Effector CD4-positive, alpha-beta T cell (primary cell): Measurements from ENCODE around the gene QRSL1.
"Not testable (repeated sequence)": the region's sequence is repeated elsewhere in the genome, so short reads cannot be mapped to it uniquely, and the experiment has no call there.

ENCODE experiments used
- DNase-seq: peaks from one replicate; pipeline ENCODE4 v3.0.0-alpha.2; 2020
- total RNA-seq: gene quantifications from one replicate; lab custom pipeline; 2026; lab: John Stamatoyannopoulos, UW

The QRSL1 gene
- total RNA-seq, result 14.1 reads per million, percentile 39 among the genes with 10 or more reads in this experiment

- peak; percentile 83 for DNase-seq
Observed at GRCh38 chr6:106629103-106629858, at the start of gene QRSL1, which contains the start of gene RTN4IP1. QRSL1 (plus strand) TSS chr6:106629578; CDS start chr6:106629682, 104 bp downstream. RTN4IP1 (minus strand) TSS chr6:106629498; CDS start chr6:106629021, 477 bp downstream.

GRCh38 chr6:106581468-106581867, 47.9 kb upstream of the QRSL1 start:
- no peak for DNase-seq

- no peak for DNase-seq
Observed at GRCh38 chr6:106586815-106587415, 42.5 kb upstream of the QRSL1 start.

DNA sequence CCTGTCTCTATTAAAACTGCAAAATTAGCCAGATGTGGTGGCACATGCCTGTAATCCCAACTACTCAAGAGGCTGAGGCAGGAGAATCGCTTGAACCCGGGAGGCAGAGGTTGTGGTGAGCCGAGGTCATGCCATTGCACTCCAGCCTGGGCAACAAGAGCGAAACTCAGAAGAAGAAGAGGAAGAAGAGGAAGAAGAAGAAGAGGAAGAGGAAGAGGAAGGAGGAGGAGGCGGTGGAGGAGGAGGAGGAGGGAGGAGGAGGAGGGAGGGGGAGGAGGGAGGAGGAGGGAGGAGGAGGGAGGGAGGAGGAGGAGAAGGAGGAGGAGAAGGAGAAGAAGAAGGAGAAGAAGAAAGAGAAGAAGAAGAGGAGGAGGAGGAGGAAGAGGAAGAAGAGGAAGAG, 40.4 kb upstream of the QRSL1 start:
- not testable (repeated sequence) for DNase-seq

GRCh38 chr6:106591111-106591825, 38.1 kb upstream of the QRSL1 start:
- no peak for DNase-seq

DNA sequence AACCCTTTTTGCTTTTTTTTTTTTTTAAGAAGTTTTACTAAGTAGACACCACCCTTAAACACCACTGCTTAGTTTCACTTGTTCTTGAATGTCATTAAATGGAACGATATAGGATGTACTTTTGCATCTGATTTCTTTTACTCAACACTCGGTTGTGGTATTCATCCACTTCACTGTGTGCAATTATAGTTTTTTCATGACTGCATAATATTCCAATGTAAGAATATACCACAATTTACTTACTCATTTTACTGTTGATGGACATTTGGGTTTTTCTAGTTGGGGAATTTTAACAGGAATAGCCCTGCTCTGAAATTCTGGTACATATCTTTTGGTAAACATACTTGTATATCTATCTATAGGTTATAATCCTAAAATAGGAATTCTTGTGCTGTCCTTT, 29.9 kb upstream of the QRSL1 start:
- DNase-seq, result no peak

GRCh38 chr6:106600329-106600728, 29.0 kb upstream of the QRSL1 start:
- no peak for DNase-seq

DNA sequence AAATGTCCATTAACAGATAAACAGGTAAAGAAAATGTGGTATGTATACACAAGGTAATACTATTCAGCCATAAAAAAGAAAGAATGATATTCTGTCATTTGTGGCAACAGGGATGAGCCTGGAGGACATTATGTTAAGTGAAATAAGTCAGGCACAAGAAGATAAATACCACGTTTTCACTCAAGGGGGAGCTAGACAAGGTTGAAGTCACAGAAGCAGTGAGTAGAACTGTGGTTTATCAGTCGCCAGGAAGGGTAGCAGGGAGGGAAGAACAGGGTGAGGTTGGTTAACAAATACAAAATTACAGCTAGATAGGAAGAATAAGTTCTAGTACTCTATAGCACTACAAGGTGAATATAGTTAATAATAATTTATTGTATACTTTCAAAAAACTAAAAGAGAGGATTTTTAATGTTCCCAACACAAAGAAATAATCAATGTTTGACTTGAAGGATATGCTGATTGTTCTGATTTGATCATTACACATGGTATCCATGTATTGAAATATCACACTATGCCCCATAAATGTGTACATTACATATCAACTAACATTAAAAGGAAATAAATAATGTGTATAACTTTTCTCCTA, 21.2 kb upstream of the QRSL1 start:
- DNase-seq, result peak; percentile 17

DNA sequence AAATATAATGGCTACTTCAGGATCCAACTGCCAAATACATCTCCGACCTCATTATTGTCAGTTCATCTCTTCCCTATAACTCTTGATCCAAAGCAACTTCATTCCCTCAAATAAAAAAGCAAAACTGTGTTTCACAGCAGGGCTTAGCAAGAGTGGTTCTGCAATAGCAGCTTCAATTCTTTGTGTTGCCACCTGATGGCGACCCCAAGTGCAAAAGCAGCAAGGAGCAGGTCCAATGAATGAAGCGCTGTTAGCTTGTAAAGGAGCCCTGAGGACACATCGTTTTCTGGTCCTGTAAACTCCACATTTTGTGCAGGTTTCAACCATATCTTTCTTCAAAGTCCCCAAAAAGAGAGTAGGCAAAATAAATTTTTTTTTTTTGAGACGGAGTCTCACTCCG, 19.7 kb upstream of the QRSL1 start:
- no peak for DNase-seq

GRCh38 chr6:106611030-106611429, 18.3 kb upstream of the QRSL1 start:
- no peak for DNase-seq

- no peak for DNase-seq
Observed at GRCh38 chr6:106612671-106613416, 16.5 kb upstream of the QRSL1 start.

GRCh38 chr6:106613590-106613989, 15.8 kb upstream of the QRSL1 start:
- DNase-seq, result no peak

GRCh38 chr6:106614166-106614565, 15.2 kb upstream of the QRSL1 start:
- no peak for DNase-seq

DNA sequence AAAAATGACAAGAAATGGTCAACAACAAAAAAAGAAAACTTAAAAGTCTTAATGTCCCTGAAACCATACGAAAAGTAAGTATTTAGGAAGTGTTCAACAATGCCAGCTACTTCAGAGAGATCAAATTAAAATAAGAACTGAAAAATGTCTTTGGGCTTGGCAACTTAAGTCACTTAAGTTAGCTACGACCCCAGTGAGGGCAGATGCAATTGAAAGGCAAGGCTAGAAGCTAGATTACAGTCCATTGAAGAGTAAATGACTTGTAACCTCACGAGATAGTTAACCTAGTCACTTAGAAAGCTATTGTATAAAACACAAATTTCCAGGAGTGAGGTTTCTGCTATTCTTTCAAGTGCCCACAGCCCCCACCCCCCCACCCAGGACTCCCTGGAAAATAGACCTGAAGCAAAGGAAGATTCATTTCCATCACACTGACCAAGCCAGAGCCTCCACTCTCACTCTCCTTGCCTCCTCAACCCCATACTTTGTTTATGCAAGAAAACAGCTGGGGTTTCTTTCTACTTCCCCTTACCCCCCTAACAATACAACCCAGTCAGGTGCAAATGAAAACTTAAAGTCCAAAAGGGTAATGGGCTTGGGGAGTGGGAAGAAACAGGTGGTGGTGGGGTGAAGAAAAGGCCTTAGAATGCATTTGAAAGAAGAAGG, 14.7 kb upstream of the QRSL1 start:
- no peak for DNase-seq

- no peak for DNase-seq
Observed at GRCh38 chr6:106617302-106617701, 12.1 kb upstream of the QRSL1 start.

GRCh38 chr6:106617857-106618256, 11.5 kb upstream of the QRSL1 start:
- no peak for DNase-seq

DNA sequence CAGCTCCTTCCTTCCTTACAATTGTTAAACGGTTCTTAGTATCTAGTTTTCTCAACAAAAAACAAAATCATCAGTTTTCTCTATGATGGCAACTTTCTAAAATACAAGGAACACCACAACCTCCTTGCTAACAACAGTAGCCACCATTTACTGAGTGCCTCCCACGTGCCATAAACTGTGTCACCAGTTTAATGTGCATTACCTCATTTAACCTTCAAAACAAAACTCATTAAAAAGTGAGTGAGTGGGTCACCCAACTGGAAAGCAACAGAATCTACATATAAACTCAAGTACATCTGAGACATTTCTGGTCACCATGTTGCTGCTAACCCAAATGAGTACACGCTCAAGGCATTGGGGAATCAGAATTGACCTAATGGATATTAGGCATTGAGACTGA, 11.1 kb upstream of the QRSL1 start:
- DNase-seq, result no peak

GRCh38 chr6:106619223-106619622, 10.2 kb upstream of the QRSL1 start:
- no peak for DNase-seq

DNA sequence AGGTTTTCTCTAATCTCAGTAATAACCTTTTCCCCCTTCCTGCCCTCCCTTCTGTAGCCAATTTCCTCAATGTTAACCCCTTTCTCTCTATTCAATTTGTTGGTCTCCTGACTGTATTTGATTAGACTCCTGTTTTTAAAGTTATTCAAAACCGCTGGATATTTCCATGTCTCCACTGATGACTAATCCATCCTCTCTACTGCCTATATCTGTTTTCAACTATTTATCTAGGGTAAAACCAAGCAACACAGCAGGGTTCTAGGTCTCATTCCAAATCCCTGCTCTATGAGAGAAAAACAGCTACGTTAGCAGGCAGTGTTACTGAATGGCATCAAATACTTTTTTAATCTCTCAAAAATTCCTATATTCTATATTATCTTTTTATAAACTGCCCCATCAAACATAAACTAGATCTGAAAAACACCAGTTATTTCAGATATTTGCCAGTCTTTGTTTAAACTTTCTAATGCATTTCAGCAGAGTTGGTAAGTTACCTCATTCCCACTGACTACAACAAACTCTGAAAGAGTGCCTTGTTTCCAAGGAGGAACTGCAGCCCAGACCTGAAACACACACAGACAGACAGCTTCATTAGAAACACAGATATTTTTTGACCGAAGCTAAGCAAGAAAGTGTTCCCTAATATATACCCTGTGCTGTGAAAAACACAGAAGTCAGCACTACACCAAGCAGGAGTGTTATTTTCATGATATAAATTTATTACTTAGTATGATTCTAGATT, 8.3 kb upstream of the QRSL1 start:
- DNase-seq, result no peak

DNA sequence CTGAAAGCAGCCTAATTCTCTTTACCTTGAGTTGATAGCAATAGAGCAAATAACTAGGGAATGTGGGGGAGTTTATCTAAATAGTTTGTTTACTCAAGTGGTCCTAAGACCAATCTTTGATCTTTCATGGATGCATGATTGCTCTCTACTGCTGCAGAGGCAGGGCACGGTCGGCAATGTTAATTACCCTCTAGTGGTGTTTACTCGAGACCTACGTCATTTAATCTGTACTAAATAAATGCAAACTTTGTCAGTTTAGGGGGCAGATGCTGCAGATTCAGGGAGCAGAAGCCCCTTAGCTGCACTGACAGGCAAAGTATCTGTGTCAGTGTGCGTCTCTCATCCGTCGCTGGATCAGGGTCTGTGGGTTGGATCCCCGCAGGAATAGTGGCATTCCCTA, 7.0 kb upstream of the QRSL1 start:
- DNase-seq, result no peak

- no peak for DNase-seq
Observed at GRCh38 chr6:106623039-106623438, 6.3 kb upstream of the QRSL1 start.
